ENCODE results near the gene SPRED2.
A peak's percentile ranks its signal among the peaks of the same experiment; 100 is the strongest.

Gene SPRED2

GRCh38 chr2:65275141-65275915, 157.1 kb downstream of the SPRED2 start:
- no peak for DNase-seq

GRCh38 chr2:65273344-65273743, 159.1 kb downstream of the SPRED2 start:
- no peak for DNase-seq

GRCh38 chr2:65268957-65269356, 163.4 kb downstream of the SPRED2 start:
- no peak for DNase-seq

- no peak for DNase-seq
Measured at GRCh38 chr2:65267008-65267407, 165.4 kb downstream of the SPRED2 start.

- no peak for DNase-seq
Measured at GRCh38 chr2:65265671-65266045, 166.7 kb downstream of the SPRED2 start.

DNA sequence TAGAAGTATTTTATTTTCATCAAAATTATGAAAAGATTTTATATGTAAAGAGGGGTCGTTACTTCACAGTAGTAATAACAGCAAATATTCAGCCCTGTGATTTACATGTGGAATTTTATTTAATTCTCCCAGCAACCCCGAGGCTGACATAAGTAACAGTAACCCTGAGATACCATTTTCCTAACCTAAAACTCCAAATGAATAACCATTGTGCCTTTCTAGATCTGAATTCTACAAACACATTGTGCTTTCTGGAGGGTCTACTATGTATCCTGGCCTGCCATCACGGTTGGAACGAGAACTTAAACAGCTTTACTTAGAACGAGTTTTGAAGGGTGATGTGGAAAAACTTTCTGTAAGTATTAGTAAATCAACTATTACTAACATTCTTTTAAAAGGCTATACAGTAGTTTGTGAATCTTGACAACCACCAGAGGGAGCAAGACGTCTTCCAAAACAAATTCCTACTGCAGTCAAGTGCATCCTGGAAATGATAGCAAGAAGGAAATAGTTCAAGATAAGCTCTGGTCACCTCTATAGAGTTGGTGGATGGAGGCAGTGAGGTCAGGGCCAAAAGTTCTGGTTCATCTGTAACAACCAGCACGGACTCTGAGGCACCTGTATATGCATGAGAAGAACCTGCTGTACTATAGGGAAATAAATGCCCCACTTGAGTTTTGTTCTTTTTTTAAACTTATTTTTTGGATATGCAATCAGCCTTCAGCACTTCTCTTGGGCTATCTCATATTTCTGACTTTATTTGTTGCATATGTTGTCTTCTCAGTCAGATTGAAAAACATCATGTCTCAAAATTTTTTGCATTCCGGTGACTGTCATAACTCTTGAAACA, 167.4 kb downstream of the SPRED2 start:
- peak; percentile 73 to 79 (median 76) for DNase-seq

- DNase-seq = no peak
Measured at GRCh38 chr2:65263986-65264385, 168.4 kb downstream of the SPRED2 start.

DNA sequence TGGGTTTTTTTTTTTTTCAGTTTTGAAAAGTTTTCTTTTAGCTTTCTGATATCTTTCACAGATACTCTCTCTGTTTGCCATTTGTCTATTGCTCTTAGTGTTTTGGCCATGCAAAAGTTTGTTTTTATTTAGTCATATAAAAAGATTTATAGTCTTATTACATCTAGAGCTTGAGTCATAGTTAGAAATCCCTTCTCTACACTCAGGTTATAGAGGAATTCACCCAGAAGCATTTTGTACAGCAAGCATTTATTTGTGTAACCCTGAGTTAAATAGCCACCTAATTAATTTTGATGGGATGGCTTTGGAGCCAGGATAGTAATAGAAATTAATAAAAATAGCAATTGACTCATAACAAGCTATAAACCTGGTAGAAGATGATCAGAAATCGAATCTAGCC, 169.1 kb downstream of the SPRED2 start:
- DNase-seq = no peak

DNA sequence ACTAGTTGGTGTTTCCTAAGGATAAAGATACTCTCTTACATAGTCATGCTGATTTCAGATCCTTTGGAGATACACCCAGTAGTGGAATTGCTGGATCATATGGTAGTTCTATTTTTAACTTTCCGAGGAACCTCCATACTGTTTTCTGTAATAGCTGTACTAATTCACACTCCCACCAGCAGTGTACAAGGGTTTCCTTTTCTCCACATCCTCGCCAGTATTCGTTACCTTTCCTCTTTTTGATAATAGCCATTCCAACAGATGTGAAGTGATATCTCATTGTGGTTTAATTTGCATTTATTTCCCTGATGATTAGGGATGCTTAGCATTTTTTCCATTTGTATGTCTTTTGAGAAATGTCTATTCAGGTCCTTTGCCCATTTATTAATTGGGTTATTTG, 170.7 kb downstream of the SPRED2 start:
- DNase-seq = no peak

Data from suppressor macrophage treated with lipopolysaccharide for 1 hour (primary cell).